GM18519 (cell line): ENCODE results near the gene CMIP.

Experiments
- ATAC-seq: cut with Tn5 transposase; IDR thresholded peaks from one replicate; pipeline ENCODE4 v1.9.1; 2021; ENCODE audit warnings: mild to moderate bottlenecking, moderate library complexity; ENCODE audit not compliant: unreplicated experiment, low FRiP score

Gene CMIP

GRCh38 chr16:81526935-81527334, 82.3 kb downstream of the CMIP start:
- no peak for ATAC-seq

GRCh38 chr16:81527477-81528178, 83.0 kb downstream of the CMIP start:
- ATAC-seq, result no peak

DNA sequence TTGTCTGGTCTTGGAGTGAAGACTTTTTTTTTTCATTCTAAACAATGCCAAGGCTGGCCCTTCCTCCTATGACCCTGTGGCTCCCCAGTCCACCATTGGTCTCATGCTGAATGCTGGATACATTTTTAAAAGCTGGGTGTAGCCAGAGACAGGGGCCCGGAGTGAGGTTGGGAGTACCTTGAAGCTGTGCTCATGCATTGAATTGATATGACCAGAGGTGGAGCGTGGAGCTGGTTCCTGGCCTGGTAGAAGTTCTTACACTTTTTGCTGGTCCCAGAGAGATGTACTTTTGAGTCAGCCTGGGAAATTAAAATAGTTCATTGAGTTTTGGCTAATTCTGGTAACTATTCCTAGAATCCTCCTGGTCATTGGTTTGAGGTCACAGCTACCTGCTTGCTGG, 83.6 kb downstream of the CMIP start:
- ATAC-seq, result no peak

DNA sequence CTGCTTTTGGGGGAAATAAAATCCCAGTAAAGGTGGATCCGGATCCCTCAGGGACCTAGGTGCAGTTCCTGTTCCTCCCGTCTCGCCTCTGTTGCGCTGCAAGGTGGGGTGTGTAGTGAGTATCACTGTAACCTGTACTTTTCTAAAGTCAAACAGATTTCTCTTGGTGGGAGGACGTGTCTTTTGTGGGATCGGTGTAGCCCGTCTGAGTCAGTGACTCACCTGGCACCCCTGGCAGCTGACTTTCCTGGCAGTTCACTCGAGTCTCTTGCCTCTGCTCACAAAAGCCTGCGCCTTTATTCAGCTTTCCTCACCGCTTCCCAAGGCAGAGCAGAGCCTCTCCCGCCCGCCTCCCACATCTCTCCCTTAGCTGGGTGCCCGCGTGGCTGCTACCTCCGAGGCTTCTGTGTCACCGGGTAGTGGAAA, 85.7 kb downstream of the CMIP start:
- no peak for ATAC-seq

- no peak for ATAC-seq
Observed at GRCh38 chr16:81530814-81531213, 86.2 kb downstream of the CMIP start.

DNA sequence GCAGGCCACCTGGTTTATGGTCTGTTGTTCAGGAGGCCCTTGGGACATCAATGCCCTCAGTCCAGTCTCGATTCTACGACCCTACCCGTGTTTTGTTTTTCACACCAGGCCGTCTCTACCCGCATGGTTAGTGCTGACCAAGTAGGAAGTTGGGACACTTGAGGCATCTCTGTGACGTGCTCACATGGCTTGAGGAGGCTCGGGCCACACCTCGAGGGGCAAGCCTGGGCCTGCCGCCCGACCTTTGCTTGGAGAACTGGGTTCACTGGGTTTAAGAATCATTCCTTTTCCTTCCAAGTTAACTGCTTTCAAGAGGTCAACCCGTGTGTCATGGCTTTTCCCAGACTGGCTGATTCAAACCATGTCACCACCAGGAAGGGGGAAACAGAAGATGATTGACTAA, 86.8 kb downstream of the CMIP start:
- no peak for ATAC-seq

DNA sequence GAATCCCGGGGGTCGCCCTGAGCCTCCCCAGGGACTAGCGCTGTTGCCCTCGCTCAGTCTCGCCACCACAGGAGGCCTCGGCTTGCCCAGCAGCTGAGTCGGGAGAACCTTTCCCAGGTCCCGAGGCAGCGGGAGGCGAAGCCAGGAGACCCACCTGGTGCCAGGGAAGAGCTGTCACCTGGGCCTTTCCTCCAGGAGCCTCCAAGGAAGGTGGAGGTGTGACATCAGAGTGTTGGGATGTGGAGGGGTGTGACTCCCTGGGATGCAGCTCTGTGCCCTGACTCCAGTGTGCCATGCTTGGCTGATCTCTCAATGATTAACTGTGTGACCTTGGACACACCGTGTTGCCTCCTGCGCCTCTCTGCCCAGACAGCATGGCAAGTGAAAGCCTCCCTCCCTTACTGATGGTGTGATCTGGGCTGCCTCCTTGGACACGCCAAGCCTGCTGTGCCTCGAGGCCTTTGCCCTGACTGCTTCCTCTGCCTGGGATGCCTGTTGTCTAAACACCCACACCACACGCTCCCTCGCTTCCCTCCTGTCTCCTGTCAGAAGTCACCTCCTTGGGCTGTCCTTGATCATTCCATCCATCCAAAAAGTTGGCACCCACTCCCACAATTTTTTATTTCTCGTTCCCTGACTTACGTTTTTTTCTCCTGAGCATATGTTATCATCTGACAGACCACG, 88.0 kb downstream of the CMIP start:
- no peak for ATAC-seq

DNA sequence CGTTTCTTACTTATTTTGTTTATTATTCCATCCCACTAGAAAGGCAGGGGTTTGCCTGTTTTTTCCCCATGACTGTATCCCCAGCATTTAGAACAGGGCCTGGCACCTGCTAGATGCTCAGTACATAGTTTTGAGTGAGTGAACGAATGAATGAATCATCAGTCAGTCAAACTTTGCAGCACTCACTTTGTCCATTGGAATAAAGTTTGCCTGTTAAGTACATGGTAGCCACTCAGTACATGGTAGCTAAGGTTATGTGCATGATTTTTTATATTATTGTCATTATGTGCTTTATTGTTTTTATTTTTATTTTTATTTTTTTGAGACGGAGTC, 88.5 kb downstream of the CMIP start:
- no peak for ATAC-seq

DNA sequence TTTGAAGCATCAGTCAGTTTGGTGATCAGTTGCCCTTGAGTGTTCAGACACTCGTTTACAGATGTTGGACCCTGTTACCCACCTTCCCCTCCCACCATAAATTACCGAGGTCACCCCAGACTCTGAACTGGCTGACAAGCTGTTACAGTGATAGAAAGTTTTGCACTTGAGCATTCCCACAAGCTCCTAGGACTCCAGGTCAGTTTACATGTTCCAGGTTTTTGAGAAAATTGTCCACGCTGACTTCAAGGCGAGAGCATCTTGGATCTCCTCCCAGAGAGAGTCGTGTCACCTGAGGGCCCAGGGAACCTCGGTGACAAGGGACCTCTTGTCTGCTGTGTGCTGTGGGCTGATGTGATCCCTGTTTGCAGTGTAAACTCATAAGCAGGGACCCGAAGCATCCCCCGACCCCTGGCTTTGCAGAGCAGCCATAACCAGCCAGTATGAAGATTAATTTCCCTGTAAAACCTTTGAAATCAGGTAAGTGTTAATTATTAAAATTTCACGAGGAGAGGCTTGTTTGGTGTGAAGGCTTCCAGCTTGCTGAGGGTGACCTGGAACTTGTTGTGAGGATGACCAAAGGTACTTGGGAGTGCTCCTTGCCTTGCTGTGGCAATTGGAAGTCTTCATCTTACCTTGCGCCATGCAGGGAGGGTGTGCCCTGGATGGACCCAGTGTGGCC, 91.2 kb downstream of the CMIP start:
- ATAC-seq, result no peak

GRCh38 chr16:81536648-81537047, 92.0 kb downstream of the CMIP start:
- no peak for ATAC-seq

DNA sequence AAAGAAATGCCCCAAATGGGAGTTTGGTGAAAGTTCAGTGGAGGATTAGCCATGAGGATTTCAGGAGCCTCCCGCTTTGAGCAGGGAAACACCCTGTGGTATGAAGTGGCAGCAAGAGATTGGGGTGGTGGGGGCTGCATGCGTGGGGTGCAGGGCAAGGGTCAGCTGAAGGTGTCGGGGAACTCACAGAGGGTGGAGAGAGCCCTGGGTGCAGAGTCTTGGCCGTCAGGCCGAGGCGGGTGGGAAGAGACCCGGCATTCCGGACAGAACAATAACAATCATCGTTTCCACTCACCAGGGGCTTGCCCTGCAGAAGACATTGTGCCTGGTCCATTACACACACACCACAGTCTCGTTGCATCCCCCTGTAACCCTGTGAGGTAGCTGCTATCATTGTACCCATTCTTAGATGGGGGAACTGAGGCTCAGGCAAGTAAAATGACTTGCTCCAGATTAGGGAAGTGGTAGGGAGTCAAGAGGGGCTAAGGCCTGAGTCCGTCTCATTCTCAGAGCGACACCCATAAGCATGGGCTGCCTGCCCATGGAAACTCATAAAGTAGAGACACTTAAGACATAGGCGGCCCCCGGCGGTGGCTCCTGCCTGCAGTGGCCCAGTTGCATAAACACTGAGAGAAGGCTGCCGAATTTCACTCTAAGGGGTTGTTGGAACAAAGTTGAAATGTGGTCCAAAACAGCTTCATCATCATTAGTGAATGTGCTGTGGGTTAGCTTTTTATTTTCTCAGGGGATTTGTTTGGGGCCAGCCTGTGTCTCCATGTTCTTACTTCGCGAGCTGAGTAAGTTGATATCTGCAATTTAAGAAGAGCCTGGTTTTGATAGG, 93.3 kb downstream of the CMIP start:
- ATAC-seq, result no peak

GRCh38 chr16:81539009-81539758, 94.6 kb downstream of the CMIP start:
- ATAC-seq, result no peak

GRCh38 chr16:81539759-81540472, 95.3 kb downstream of the CMIP start:
- ATAC-seq, result no peak

DNA sequence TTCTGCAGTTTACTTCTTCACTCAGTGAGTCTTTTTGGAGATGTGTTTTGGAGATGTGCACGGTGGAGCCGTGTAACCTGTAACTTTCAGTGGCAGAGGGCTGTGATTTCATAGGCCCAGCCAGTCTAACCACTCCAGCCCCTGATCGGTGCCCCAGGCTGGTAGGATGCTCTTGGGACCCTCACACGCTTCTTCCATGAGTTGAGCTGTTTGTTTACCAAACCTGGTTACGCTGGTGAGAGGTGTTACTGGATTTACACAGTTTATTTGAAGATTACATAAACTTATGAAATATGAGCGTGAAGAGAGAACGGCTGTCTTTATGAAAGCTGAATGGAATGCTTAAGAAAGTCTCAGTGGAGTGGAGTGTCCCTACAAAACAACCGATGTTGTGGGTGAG, 96.7 kb downstream of the CMIP start:
- no peak for ATAC-seq

DNA sequence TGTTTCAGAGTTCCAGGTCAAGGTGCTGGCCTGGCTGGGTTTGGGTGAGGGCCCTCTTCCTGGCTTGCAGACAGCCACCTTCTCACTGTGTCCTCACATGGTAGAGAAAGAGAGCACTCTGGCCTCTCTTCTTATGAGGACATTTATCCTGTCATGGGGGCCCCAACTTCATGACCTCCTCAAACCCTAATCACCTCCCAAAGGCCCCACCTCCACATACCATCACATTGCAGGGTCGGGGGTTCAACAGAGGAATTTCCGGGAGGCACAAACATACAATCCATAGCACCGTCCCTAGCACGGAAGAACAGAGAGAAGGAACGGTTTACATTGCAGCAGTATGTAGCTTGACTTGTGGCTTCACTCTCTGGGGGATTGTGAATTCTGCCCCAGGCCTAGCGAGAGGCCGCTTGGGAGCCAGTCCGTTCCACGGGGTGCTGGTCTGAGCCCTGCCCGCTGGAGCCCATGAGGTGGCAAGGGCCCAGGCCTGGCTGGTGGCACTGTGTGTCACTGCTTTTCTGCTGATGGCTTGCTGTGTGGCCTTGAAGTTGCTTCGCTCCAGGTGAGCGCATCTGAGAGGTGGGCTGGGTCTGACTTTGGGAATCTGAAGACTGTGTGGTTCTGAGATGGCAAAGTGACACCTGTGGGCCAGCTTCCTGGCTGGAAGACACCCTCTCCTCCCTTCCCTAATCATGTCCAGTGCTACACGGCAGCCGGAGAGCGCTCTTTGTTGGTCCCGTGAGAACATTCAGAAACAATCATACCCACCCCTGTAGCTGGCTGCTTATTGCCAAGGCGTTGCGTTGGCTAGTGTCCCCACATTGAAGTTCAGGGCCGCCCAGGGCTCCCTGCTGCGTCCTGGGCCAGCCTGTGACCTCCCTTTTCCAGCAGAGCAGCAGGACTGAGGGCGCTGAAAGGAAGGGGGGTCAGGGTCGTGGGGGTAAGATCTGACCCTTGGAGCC, 98.3 kb downstream of the CMIP start:
- ATAC-seq, result no peak

- no peak for ATAC-seq
Observed at GRCh38 chr16:81543571-81543970, 99.0 kb downstream of the CMIP start.

GRCh38 chr16:81544261-81544660, 99.7 kb downstream of the CMIP start:
- no peak for ATAC-seq

- no peak for ATAC-seq
Observed at GRCh38 chr16:81544700-81545271, 100.2 kb downstream of the CMIP start.
